ENCODE results near the gene GALNTL6. TPM values are rescaled to one million over a fixed set of nuclear protein-coding genes. Genes with fewer than 3 reads are reported as not detected.

Gene GALNTL6
- total RNA-seq, 1 donor from 2014 or later, result 0.61 TPM

- TF ChIP-seq EZH2 (IDR thresholded peaks at IDR 0.05; ENCODE audit: insufficient read depth, low read length) (no peak), CTCF (IDR thresholded peaks at IDR 0.05; ENCODE audit: insufficient read depth, low read depth, low read length) (no peak)
- no peak for FAIRE-seq
- H2AFZ ChIP-seq (ENCODE audit: low read depth, low read length), result no peak overlapping the region
- no peaks in the 10 kb centered on the region for H3K36me3 Mint-ChIP-seq (ENCODE audit: low read depth, unreplicated experiment)
- no peaks in the 10 kb centered on the region for H3K36me3 ChIP-seq (ENCODE audit: insufficient read depth, low read length)
- H3K9ac ChIP-seq (ENCODE audit: low read length), result no peak overlapping the region
- H3K27ac ChIP-seq (ENCODE audit: low read depth, low read length), result no peak overlapping the region
- H3K27me3 Mint-ChIP-seq (ENCODE audit: low read depth, unreplicated experiment), result no peaks in the 10 kb centered on the region
- no peaks in the 10 kb centered on the region for H3K9me3 Mint-ChIP-seq (ENCODE audit: unreplicated experiment)
- DNase-seq (ENCODE audit: low read depth), result peak; percentile 33
- no peaks in the 10 kb centered on the region for H3K79me2 ChIP-seq (ENCODE audit: insufficient read depth, low read length)
- no peaks in the 10 kb centered on the region for H3K4me1 ChIP-seq (ENCODE audit: insufficient read depth, low read length)
- H3K4me1 Mint-ChIP-seq (ENCODE audit: low read depth, unreplicated experiment), result peaks cover 15% of the 10 kb centered on the region
- H3K4me2 ChIP-seq (ENCODE audit: low read length), result no peak overlapping the region
- H3K4me3 Mint-ChIP-seq (ENCODE audit: unreplicated experiment), result no peak overlapping the region
- H3K27me3 ChIP-seq (ENCODE audit: insufficient read depth, low read length), result no peaks in the 10 kb centered on the region
- H3K4me3 ChIP-seq (ENCODE audit: insufficient read depth, low read depth, low read length), result no peak overlapping the region
- no peaks in the 10 kb centered on the region for H3K9me3 ChIP-seq (ENCODE audit: insufficient read depth, low read depth, low read length)
- no peaks in the 10 kb centered on the region for H4K20me1 ChIP-seq (ENCODE audit: insufficient read depth, low read length)
- peak overlapping the region; percentile 29 for H3K27ac Mint-ChIP-seq (ENCODE audit: unreplicated experiment)
Observed at GRCh38 chr4:172683021-172683420, 869.8 kb downstream of the GALNTL6 start.

- no peak overlapping the region for H3K27ac Mint-ChIP-seq (ENCODE audit: unreplicated experiment)
Observed at GRCh38 chr4:172686021-172686420, 872.8 kb downstream of the GALNTL6 start.

More at GRCh38 chr4:172686021-172686420, 872.8 kb downstream of the GALNTL6 start:
- Histone ChIP-seq H3K4me3 (ENCODE audit: insufficient read depth, low read depth, low read length) (no peak overlapping the region), H3K79me2 (ENCODE audit: insufficient read depth, low read length) (no peaks in the 10 kb centered on the region), H3K27ac (ENCODE audit: low read depth, low read length) (no peak overlapping the region), H3K4me1 (ENCODE audit: insufficient read depth, low read length) (no peaks in the 10 kb centered on the region), H3K27me3 (ENCODE audit: insufficient read depth, low read length) (no peaks in the 10 kb centered on the region), H2AFZ (ENCODE audit: low read depth, low read length) (no peak overlapping the region), H3K9ac (ENCODE audit: low read length) (no peak overlapping the region), H3K36me3 (ENCODE audit: insufficient read depth, low read length) (no peaks in the 10 kb centered on the region), H3K4me2 (ENCODE audit: low read length) (no peak overlapping the region), H4K20me1 (ENCODE audit: insufficient read depth, low read length) (no peaks in the 10 kb centered on the region), H3K9me3 (ENCODE audit: insufficient read depth, low read depth, low read length) (no peaks in the 10 kb centered on the region)
- peaks cover 12% of the 10 kb centered on the region for H3K4me1 Mint-ChIP-seq (ENCODE audit: low read depth, unreplicated experiment)
- no peak overlapping the region for H3K4me3 Mint-ChIP-seq (ENCODE audit: unreplicated experiment)
- DNase-seq (ENCODE audit: low read depth) (no peak), FAIRE-seq (no peak)
- no peaks in the 10 kb centered on the region for H3K36me3 Mint-ChIP-seq (ENCODE audit: low read depth, unreplicated experiment)
- H3K9me3 Mint-ChIP-seq (ENCODE audit: unreplicated experiment), result no peaks in the 10 kb centered on the region
- no peak for TF ChIP-seq CTCF (IDR thresholded peaks at IDR 0.05; ENCODE audit: insufficient read depth, low read depth, low read length)
- TF ChIP-seq EZH2 (IDR thresholded peaks at IDR 0.05; ENCODE audit: insufficient read depth, low read length), result no peak
- no peaks in the 10 kb centered on the region for H3K27me3 Mint-ChIP-seq (ENCODE audit: low read depth, unreplicated experiment)
